ENCODE results near the gene TRIM37.

Gene TRIM37

DNA sequence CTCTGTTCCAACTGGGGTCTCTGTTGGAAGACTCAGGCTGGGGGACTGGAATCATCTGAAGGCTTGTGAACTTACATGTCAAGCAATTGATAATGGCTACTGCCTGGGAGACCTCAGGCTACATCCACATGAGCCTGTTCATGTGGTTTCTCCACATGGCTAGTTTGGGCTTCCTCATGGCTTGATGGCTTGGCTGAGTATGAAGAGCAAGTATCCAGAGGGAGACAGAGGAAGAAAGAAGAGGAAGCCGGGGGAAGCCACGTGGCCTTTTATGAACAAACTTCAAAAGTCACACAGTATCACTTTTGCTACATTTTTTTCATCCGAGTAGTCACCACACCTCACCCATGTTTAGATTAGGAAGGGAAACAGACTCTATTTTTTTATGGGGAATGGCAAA, 158.9 kb downstream of the TRIM37 start:
- in situ Hi-C loops (cut with HindIII; ENCODE audit: low sequenced_read_pairs): no loop called here
- no peak for DNase-seq (ENCODE audit: low read depth)

GRCh38 chr17:58947411-58947810, 159.3 kb downstream of the TRIM37 start:
- TF ChIP-seq CTCF (IDR thresholded peaks at IDR 0.05; ENCODE audit: low read depth, low read length, missing control alignments): no peak
- in situ Hi-C loops (cut with HindIII; ENCODE audit: low sequenced_read_pairs): no loop called here
- H3K4me3 ChIP-seq (ENCODE audit: low read depth, low read length): no peak overlapping the region
- DNase-seq (ENCODE audit: low read depth): no peak

More for the DNA sequence above, 158.9 kb downstream of the TRIM37 start:
- H3K4me3 ChIP-seq (ENCODE audit: low read depth, low read length): no peak overlapping the region
- no peak for TF ChIP-seq CTCF (IDR thresholded peaks at IDR 0.05; ENCODE audit: low read depth, low read length, missing control alignments)

GRCh38 chr17:58944166-58944565, 162.5 kb downstream of the TRIM37 start:
- H3K4me3 ChIP-seq (ENCODE audit: low read depth, low read length): no peak overlapping the region
- in situ Hi-C loops (cut with HindIII; ENCODE audit: low sequenced_read_pairs): no loop called here
- no peak for TF ChIP-seq CTCF (IDR thresholded peaks at IDR 0.05; ENCODE audit: low read depth, low read length, missing control alignments)
- DNase-seq (ENCODE audit: low read depth): no peak

DNA sequence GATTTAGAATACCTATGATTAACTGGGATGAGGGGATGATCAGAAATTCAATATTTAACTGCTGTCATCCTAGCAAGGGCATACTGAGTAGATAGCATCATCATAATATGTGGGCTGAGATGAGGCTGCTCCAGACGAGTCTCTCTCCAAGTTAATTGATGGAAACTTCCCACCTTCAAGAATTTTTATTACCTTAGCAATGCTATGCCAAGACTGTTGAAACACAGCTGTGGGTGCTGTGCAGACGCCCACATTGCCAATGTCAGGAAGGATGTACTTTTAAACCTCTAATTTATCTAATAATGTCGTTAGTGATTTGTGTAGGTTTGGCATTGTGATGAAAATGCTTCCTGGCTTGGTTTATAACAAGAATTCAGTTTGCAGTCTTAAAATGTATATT, 170.4 kb downstream of the TRIM37 start:
- DNase-seq (ENCODE audit: low read depth): no peak
- H3K4me3 ChIP-seq (ENCODE audit: low read depth, low read length): no peak overlapping the region
- in situ Hi-C loops (cut with HindIII; ENCODE audit: low sequenced_read_pairs): no loop called here
- no peak for TF ChIP-seq CTCF (IDR thresholded peaks at IDR 0.05; ENCODE audit: low read depth, low read length, missing control alignments)

- no peak for DNase-seq (ENCODE audit: low read depth)
Measured at GRCh38 chr17:58932956-58933355, 173.7 kb downstream of the TRIM37 start.

More at GRCh38 chr17:58932956-58933355, 173.7 kb downstream of the TRIM37 start:
- TF ChIP-seq CTCF (IDR thresholded peaks at IDR 0.05; ENCODE audit: low read depth, low read length, missing control alignments): no peak
- H3K4me3 ChIP-seq (ENCODE audit: low read depth, low read length): no peak overlapping the region
- in situ Hi-C loops (cut with HindIII; ENCODE audit: low sequenced_read_pairs): no loop called here
